Osteocyte (in vitro differentiated cells): Measurements from ENCODE around the gene KIF11. TPM values are rescaled to one million over a fixed set of nuclear protein-coding genes. Genes with fewer than 3 reads are reported as not detected.

Experiments
- DNase-seq: peaks from one replicate; pipeline ENCODE4 v3.0.0; 2021; ENCODE audit warnings: mixed read lengths; ENCODE audit not compliant: unreplicated experiment; ENCODE audit errors: extremely low spot score
- H3K27ac Mint-ChIP-seq: one replicate; pipeline ENCODE4 v1.8.0; 2021; ENCODE audit warnings: mild to moderate bottlenecking, mixed read lengths; ENCODE audit not compliant: unreplicated experiment
- H3K27me3 Mint-ChIP-seq: one replicate; pipeline ENCODE4 v1.8.0; 2021; ENCODE audit warnings: mixed read lengths; ENCODE audit not compliant: unreplicated experiment
- H3K36me3 Mint-ChIP-seq: one replicate; pipeline ENCODE4 v1.8.0; 2021; ENCODE audit warnings: mixed read lengths; ENCODE audit not compliant: unreplicated experiment
- H3K4me1 Mint-ChIP-seq: one replicate; pipeline ENCODE4 v1.8.0; 2021; ENCODE audit warnings: mixed read lengths; ENCODE audit not compliant: unreplicated experiment
- H3K4me3 Mint-ChIP-seq: one replicate; pipeline ENCODE4 v1.8.0; 2021; ENCODE audit warnings: mild to moderate bottlenecking, moderate library complexity, mixed read lengths; ENCODE audit not compliant: unreplicated experiment
- H3K9me3 Mint-ChIP-seq: one replicate; pipeline ENCODE4 v1.8.0; 2021; ENCODE audit warnings: mixed read lengths; ENCODE audit not compliant: unreplicated experiment
- total RNA-seq: library from RNA; stranded (reverse); gene quantifications from 2 replicates; pipeline ENCODE4 v1.2.1, GENCODE V29; 2021
- TF ChIP-seq, protein P1 (sequence below): fragments of 200-600 bp; sonication (generic); IDR thresholded peaks from 2 replicates; pipeline ENCODE4 v1.5.0; 2021; ENCODE audit warnings: antibody characterized with exemption, mild to moderate bottlenecking, moderate library complexity

KIF11 gene
- total RNA-seq, 1 donor from 2014 or later: 9.0 TPM

GRCh38 chr10:92656266-92656961 is 63.5 kb downstream of the KIF11 start:
- peaks cover 7% of the 10 kb centered on the region for H3K9me3 Mint-ChIP-seq
- no peak overlapping the region for H3K4me3 Mint-ChIP-seq
- H3K27ac Mint-ChIP-seq: no peak overlapping the region
- H3K36me3 Mint-ChIP-seq: peaks cover 14% of the 10 kb centered on the region
- DNase-seq: no peak
- H3K27me3 Mint-ChIP-seq: no peaks in the 10 kb centered on the region
- TF ChIP-seq, protein P1, sequence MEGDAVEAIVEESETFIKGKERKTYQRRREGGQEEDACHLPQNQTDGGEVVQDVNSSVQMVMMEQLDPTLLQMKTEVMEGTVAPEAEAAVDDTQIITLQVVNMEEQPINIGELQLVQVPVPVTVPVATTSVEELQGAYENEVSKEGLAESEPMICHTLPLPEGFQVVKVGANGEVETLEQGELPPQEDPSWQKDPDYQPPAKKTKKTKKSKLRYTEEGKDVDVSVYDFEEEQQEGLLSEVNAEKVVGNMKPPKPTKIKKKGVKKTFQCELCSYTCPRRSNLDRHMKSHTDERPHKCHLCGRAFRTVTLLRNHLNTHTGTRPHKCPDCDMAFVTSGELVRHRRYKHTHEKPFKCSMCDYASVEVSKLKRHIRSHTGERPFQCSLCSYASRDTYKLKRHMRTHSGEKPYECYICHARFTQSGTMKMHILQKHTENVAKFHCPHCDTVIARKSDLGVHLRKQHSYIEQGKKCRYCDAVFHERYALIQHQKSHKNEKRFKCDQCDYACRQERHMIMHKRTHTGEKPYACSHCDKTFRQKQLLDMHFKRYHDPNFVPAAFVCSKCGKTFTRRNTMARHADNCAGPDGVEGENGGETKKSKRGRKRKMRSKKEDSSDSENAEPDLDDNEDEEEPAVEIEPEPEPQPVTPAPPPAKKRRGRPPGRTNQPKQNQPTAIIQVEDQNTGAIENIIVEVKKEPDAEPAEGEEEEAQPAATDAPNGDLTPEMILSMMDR: no peak
- no peaks in the 10 kb centered on the region for H3K4me1 Mint-ChIP-seq

- Mint-ChIP-seq H3K4me1 (no peaks in the 10 kb centered on the region), H3K9me3 (peaks cover 10% of the 10 kb centered on the region), H3K4me3 (no peak overlapping the region), H3K27ac (no peak overlapping the region), H3K27me3 (no peaks in the 10 kb centered on the region), H3K36me3 (peaks cover 14% of the 10 kb centered on the region)
- no peak for DNase-seq
- TF ChIP-seq, protein P1: no peak
Measured at GRCh38 chr10:92657024-92657423, 64.1 kb downstream of the KIF11 start.

- Mint-ChIP-seq H3K4me3 (no peak overlapping the region), H3K9me3 (peaks cover 18% of the 10 kb centered on the region), H3K36me3 (peaks cover 7% of the 10 kb centered on the region), H3K4me1 (no peaks in the 10 kb centered on the region), H3K27ac (no peak overlapping the region), H3K27me3 (no peaks in the 10 kb centered on the region)
- TF ChIP-seq, protein P1: no peak
- DNase-seq: no peak
Measured at GRCh38 chr10:92662848-92663247, 69.9 kb downstream of the KIF11 start.

DNA sequence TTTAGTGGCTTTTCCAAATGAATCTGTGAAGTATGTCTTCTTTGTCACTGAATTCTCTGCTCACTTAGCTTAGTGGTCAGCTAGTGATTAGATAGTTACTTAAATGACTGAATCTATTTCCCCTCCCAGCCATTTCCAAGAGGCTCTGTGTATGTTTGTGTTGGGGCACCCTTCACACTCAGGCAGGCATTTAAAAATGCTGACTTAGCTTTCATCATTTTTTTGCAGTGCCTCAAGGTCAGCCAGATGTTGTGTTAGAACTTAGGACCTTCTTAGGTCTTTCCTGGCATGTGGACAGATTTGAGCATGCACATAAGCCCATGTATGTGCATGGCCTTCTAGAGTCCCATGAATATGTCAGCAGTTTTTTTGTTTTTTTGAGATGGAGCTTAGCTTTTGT is 71.4 kb downstream of the KIF11 start:
- H3K4me3 Mint-ChIP-seq: no peak overlapping the region
- H3K9me3 Mint-ChIP-seq: peaks cover 15% of the 10 kb centered on the region
- TF ChIP-seq, protein P1: no peak
- no peak overlapping the region for H3K27ac Mint-ChIP-seq
- no peak for DNase-seq
- H3K36me3 Mint-ChIP-seq: peaks cover 7% of the 10 kb centered on the region
- no peaks in the 10 kb centered on the region for H3K4me1 Mint-ChIP-seq
- H3K27me3 Mint-ChIP-seq: no peaks in the 10 kb centered on the region

GRCh38 chr10:92667078-92667477 is 74.1 kb downstream of the KIF11 start:
- H3K27ac Mint-ChIP-seq: no peak overlapping the region
- no peak for DNase-seq
- H3K36me3 Mint-ChIP-seq: peaks cover 5% of the 10 kb centered on the region
- peaks cover 8% of the 10 kb centered on the region for H3K9me3 Mint-ChIP-seq
- TF ChIP-seq, protein P1: no peak
- H3K27me3 Mint-ChIP-seq: no peaks in the 10 kb centered on the region
- H3K4me3 Mint-ChIP-seq: no peak overlapping the region
- H3K4me1 Mint-ChIP-seq: no peaks in the 10 kb centered on the region
